Pancreas (tissue), 10 donors: ENCODE measurements around the gene C20orf141. TPM values are rescaled to one million over a fixed set of nuclear protein-coding genes. Genes with fewer than 3 reads are reported as not detected.

ENCODE experiments used
- ATAC-seq, 4 donors: fragments of 200-7000 bp; cut with Tn5 transposase; one replicate each; pipeline versions ENCODE4 v1.8.0 to v1.9.1; 2020; ENCODE audit warnings: mild to moderate bottlenecking in 4 of 4, moderate library complexity in 4 of 4
- DNase-seq, 6 donors: peaks; one replicate each; pipeline ENCODE4 v3.0.0-alpha.2; 2020
- FAIRE-seq: peaks from 2 replicates; lab custom pipeline; 2012; peaks lifted over from hg19 to GRCh38; lab: Jason Lieb, UNC
- H3K27ac ChIP-seq, 4 donors: fragments of 200-600 bp; sonication (generic); 1 replicate in 3 of 4; 2 replicates in 1 of 4; pipeline versions ENCODE4 v1.5.0 to v1.8.0; 2020
- H3K27me3 ChIP-seq, 4 donors: fragments of 200-600 bp; one replicate each; pipeline ENCODE4 v1.8.0; 2021
- H3K36me3 ChIP-seq, 3 donors: fragments of 200-600 bp; sonication (generic) in 1 of 3; one replicate each; pipeline versions ENCODE4 v1.5.0 to v1.8.0; 2020 to 2021
- H3K4me1 ChIP-seq, 3 donors: fragments of 200-600 bp; one replicate each; pipeline ENCODE4 v1.8.0; 2021
- H3K4me3 ChIP-seq, 4 donors: fragments of 200-600 bp; sonication (generic) in 2 of 4; one replicate each; pipeline versions ENCODE4 v1.5.0 to v1.8.0; 2020 to 2021
- H3K9me3 ChIP-seq, 4 donors: fragments of 200-600 bp; one replicate each; pipeline ENCODE4 v1.8.0; 2021
- CTCF ChIP-seq, 4 donors: fragments of 200-600 bp; sonication (generic) in 3 of 4; IDR thresholded peaks; one replicate each; pipeline versions ENCODE4 v1.5.0 to v1.8.0; 2021; ENCODE audit warnings: antibody characterized with exemption in 4 of 4
- WGBS, 2 donors: extraction: QIAGEN DNeasy Blood & Tissue Kit; methylation state at CpG; one replicate each; pipeline ENCODE4 v1.1.7; 2013; 5-methylcytosine and 5-hydroxymethylcytosine counted together
- intact Hi-C, 3 donors: fragments of 100-400 bp; cut with DNase I; formaldehyde crosslinking; loops; one replicate each; pipeline versions ENCODE4 v1.11.1 to v1.14.2; 2022
- polyA plus RNA-seq, 2 donors: library from polyadenylated mRNA; stranded (reverse); fragments of 200-250 nt; gene quantifications; one replicate each; pipeline ENCODE4 v1.2.3, GENCODE V29; 2013
- total RNA-seq, 6 donors: library from RNA; stranded (reverse); fragmentation: NEBNext Ultra II Directional in 4 of 6; extraction: Animal tissue kit (Norgen Biotek cat#: 25700) in 4 of 6; gene quantifications; one replicate each; pipeline versions ENCODE4 v1.2.1 to v1.2.4, GENCODE V29; 2021 to 2023
- donor health status: healthy with polysubstance abuse.
- donor health status: DM: no; HTN: no; CAD: no; lungs with moderate emphysema.
- donor health status: DM: no; HTN: no; CAD: no.
- donor health status: control.
- donor health status: control.
- donor health status: Bipolar disorder and iron deficiency.
- donor health status: DM: yes; HTN: yes; CAD: no.
- donor health status: DM: no; HTN: no; CAD: no.
- donor health status: DM: no; HTN: no; CAD: no.
- donor health status: DM: yes; HTN: yes; CAD: no.

C20orf141 gene
- total and polyA plus RNA-seq, 8 donors, result 0.19 TPM; not detected in 7

GRCh38 chr20:2799688-2800520 is 14.9 kb upstream of the C20orf141 start:
- whole genome bisulfite sequencing, 2 donors, result 3 to 5% methylated on average over 49 to 61 of the region's 61 CpGs
- Histone ChIP-seq H3K9me3 (no peaks in the 10 kb centered on the region), H3K4me1 (peaks cover 0 to 7% (median 0%) of the 10 kb centered on the region in 3 donors), H3K27ac (no peak overlapping the region), H3K36me3 (no peaks in the 10 kb centered on the region), H3K4me3 (peak overlapping the region in 1 of 4 donors; percentile 33), H3K27me3 (peaks cover 0 to 10% (median 4%) of the 10 kb centered on the region in 4 donors)
- DNase-seq (peak in 1 of 6 donors; percentile 50), FAIRE-seq (no peak), ATAC-seq (peak in 2 of 4 donors; percentile 46 to 50)
- intact Hi-C loops, result no loop called here
- no peak for TF ChIP-seq CTCF (IDR thresholded peaks at IDR 0.05)

- no peaks in the 10 kb centered on the region for H3K9me3 ChIP-seq
- DNase-seq, result peak in 1 of 6 donors; percentile 40
- H3K4me3 ChIP-seq, result peak within 1 kb of the TSS in 1 of 4 donors; percentile 33
- H3K27me3 ChIP-seq, result peaks cover 0 to 13% (median 5%) of the 10 kb centered on the region in 4 donors
- peak in 3 of 4 donors; percentile 14 to 40 (median 37) for ATAC-seq
- H3K27ac ChIP-seq, result no peak within 1 kb of the TSS
- H3K36me3 ChIP-seq, result no peaks in the 10 kb centered on the region
- WGBS, 2 donors, result 4% methylated on average over 25 to 52 of the region's 52 CpGs
- intact Hi-C loops, result no loop called here
- FAIRE-seq, result no peak
- TF ChIP-seq CTCF (IDR thresholded peaks at IDR 0.05), result no peak
- peaks cover 0 to 7% (median 0%) of the 10 kb centered on the region in 3 donors for H3K4me1 ChIP-seq
These were observed 14.1 kb upstream of the C20orf141 start, which contains the start of gene CPXM1 for GRCh38 chr20:2800521-2801285. TSS of gene CPXM1 (minus strand) at chr20:2800627. CDS start at chr20:2800572, 55 bp downstream.

- ATAC-seq (peak in 2 of 4 donors; percentile 25 to 46), DNase-seq (peak in 2 of 6 donors; percentile 32 to 47), FAIRE-seq (no peak)
- 7% methylated on average over 13 of the region's 13 CpGs for WGBS, 2 donors
- Histone ChIP-seq H3K4me3 (no peak overlapping the region), H3K4me1 (peaks cover 0 to 7% (median 0%) of the 10 kb centered on the region in 3 donors), H3K27ac (no peak overlapping the region), H3K9me3 (no peaks in the 10 kb centered on the region), H3K36me3 (no peaks in the 10 kb centered on the region), H3K27me3 (peaks cover 0 to 13% (median 5%) of the 10 kb centered on the region in 4 donors)
- no peak for TF ChIP-seq CTCF (IDR thresholded peaks at IDR 0.05)
- intact Hi-C loops, result no loop called here
These were observed 13.5 kb upstream of the C20orf141 start for GRCh38 chr20:2801286-2801728.

GRCh38 chr20:2804041-2804828 is 10.6 kb upstream of the C20orf141 start:
- H3K27ac ChIP-seq, result no peak overlapping the region
- H3K9me3 ChIP-seq, result no peaks in the 10 kb centered on the region
- DNase-seq (no peak), ATAC-seq (no peak), FAIRE-seq (no peak)
- peaks cover 0 to 13% (median 5%) of the 10 kb centered on the region in 4 donors for H3K27me3 ChIP-seq
- TF ChIP-seq CTCF (IDR thresholded peaks at IDR 0.05), result no peak
- WGBS, 2 donors, result 41 to 48% methylated on average over 16 of the region's 16 CpGs
- no peaks in the 10 kb centered on the region for H3K36me3 ChIP-seq
- H3K4me3 ChIP-seq, result no peak overlapping the region
- intact Hi-C loops, result no loop called here
- H3K4me1 ChIP-seq, result peaks cover 0 to 7% (median 0%) of the 10 kb centered on the region in 3 donors
